Posterior cingulate gyrus (tissue), 11 donors: ENCODE measurements around the gene PDE6H.

Experiments used
- DNase-seq, 10 donors: peaks; one replicate each; pipeline versions ENCODE4 v3.0.0 to v3.0.0-alpha.2; 2020 to 2021; ENCODE audit warnings: mixed read lengths in 3 of 10
- intact Hi-C: fragments of 100-400 bp; cut with DNase I; formaldehyde crosslinking; loops from one replicate; pipeline ENCODE4 v1.15.1; 2023

Gene PDE6H

DNA sequence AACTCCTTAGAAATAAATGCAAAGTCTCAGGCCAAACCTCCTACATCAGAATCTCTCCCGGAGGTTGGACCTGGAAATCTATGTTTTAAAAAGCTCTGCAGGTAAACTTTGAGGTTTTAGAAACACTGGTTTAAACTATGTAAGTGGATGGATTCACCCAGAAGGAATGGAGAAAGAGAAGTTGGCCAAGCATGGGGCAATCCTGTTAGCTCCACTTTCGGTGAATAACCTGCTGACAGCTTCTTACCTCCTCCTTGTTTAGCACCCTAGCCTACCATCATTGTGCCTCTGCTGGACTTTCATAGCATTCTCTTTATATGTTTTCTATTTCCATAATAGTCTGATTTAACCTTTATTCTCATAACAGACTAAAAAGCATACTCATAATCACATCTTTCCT lies 8.4 kb upstream of the PDE6H start:
- intact Hi-C loops, result no loop called here
- no peak for DNase-seq

DNA sequence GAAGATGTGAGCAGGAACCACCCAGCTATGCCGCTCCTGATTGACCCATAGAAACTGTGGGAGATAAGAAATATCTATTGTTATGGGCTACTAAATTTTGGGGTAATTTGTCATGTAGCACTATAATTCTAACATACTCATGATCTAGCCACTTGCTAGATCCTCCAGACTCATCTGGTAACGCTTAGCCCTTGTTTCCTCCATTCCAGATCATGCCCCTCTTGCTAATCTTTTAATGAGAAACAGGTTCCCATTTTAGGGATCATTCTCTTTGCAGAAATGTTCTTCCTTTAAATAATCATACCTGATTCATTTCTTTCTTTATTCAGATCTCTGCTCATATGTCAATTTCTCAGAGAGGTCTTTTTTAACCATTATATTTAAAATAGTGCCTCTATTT lies 7.6 kb upstream of the PDE6H start:
- no peak for DNase-seq
- intact Hi-C loops, result no loop called here

DNA sequence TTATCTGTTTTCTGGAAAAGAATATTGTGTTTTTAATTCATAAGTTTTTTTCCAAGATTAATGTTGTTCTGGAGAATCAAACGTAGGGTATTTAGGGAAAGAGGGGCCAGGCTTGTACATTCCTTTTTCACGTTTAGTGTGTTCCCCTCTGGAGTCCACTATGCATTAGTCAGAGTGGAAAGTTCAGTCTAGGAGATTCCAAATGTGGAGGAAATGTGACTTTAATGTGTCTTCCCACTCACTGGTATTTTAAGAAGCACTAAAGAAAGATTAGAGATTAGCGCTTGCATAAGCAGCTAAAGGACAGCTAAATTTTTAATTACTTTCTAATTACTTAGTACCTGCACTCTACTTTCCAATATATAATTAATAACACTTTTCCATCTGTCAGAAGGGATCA lies 4.4 kb upstream of the PDE6H start:
- intact Hi-C loops, result no loop called here
- DNase-seq, result no peak

DNA sequence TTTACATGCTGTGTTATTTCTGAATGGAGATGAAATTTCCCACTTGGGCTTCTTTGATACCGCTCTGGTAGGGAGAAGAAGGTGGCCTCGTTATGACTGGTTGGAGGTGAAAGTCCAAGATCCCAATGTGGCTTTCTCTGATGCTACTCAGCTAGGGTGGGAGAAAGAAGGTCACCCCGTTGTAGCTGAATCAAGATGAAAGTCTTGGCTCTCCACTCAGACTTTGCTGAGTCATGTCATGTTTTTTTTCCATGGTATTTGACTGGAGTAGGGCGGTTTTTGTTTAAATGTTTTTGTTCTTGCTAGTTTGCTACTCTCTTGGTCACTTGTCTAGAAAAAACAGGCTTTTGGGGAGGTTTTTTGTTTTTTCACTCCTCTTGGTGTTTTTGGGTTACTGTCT lies 2.4 kb upstream of the PDE6H start:
- no peak for DNase-seq
- intact Hi-C loops, result no loop called here

DNA sequence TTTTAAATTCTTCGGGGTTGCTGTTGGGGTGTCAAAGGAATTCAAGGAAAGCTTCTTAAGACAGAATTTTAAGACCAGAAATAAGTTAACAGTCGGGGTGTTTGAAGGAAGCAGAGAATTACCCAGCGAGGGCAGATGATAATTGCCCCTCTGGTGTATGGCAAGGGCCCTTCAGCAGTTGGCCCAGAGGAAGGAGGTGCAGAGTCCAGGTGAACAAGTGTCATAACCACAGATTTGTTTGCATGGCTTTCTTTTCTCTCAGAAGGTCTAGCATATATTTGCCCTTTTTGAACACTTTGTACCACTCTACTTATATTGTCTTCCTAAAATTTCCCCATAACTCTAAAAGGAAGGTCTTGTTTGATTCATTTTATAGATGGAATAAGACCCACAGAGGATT lies 1.8 kb downstream of the PDE6H start:
- no peak for DNase-seq
- intact Hi-C loops, result no loop called here

DNA sequence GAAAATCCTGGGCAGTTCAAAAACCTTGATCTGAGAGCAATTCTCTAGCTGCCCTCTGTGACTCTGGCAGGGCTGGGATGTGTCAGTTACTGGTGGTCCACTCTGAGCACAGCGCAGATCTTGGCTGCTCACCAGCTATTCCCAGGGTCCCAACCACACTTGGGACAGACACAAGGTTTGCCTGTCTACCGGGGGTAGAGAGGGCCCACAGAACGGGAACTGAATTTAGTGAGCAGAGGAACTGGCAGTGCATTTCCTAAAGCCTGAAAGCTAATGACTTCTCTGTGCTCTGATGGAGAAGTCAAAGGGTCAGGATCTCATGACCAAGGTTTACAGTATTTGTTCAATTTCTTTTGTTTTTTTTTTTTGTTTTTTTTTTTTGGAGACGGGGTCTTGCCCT lies 2.6 kb downstream of the PDE6H start:
- intact Hi-C loops, result no loop called here
- DNase-seq, result no peak

DNA sequence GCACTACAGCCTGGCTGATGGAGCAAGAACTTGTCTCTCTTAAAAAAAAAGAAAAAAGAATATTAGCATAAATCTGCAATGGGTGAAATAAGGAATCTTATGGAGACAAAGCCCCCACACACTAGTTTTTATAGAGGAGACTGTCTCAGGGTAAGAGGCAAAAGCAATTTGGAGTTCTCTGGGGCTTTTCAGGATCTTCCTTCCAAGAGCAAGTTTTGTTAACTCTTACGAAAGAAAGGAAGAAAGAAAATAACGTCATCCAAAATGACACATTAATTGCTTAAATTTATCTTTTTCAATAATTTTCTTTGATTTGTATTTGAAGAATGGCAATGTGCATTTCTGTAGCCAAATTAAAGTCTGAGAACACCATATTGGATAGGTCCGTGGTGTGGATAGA lies 3.8 kb downstream of the PDE6H start:
- intact Hi-C loops, result no loop called here
- no peak for DNase-seq

DNA sequence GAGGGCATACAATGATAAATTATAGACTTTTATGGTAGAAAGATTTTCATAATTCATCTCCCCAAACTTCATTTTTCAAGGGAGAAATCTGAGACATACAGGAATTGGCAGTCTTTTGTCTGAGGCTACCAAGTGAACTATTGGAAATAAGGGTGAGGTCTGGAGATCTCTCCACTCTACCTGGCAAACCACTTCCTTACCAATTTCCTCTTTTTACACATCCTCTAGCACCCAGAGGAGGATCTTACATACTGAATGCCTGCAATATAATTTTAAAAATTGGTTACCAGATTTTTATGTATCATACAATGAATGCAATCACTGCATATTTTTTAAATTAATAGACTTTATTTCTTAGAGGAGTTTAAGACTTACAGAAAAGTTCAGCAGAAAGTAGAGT lies 6.6 kb downstream of the PDE6H start:
- intact Hi-C loops, result no loop called here
- DNase-seq, result no peak

DNA sequence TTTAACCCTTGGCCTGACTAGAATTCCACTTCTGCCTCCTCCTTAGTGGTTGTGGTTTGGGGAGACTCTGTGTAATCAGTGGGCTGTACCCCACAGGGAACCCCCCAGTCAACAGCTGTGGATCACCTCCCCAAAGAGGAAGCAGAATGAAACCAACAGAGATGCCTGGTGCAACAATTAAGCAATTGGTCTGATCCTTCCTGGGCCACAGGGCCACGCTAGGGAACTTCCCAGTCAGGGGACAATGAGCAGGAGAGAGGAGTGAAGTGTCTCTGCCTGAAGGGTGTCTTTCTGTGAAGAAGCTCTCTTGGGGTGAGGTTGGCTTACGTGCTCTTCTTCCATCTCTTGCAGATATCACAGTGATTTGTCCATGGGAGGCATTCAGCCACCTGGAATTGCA lies 8.2 kb downstream of the PDE6H start:
- no peak for DNase-seq
- intact Hi-C loops, result no loop called here

DNA sequence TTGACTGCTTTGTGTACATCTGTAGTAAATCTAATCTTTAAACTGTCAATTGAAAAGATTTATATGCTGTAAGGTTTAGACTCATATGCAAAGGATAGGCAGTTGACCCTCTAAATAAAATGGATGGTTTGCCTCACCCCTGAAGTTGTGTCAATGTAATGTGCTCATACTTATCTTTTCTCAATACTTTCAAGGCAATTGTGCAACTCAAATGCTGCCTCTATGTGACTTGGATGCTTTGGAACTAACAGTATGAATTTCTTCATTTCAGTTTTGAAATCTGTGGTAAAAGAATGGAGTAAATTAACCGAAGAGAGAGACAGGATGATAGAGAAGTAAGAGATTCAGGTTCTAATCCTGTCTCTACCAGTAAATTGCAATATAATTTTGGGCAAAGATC lies 9.7 kb downstream of the PDE6H start:
- intact Hi-C loops, result no loop called here
- no peak for DNase-seq

DNA sequence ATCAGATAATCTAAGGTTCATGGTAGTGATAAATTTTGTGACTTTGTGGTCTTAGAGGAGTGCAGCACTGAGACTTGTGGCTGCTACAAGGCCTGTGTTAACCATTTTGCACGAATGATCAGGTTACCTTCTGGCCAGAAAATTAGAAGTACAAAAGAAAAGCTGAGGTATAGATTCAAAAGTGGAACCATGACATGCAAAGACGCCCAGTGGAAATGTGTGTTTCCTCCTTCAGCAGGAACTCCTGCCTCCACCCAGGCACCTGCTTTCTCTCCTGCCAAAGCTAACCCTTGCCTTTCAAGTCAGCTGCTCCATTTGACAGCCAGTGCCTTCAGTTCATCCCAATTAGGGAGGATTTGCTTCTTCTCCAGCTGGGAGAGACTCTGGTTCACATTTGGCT lies 10.1 kb downstream of the PDE6H start:
- intact Hi-C loops, result no loop called here
- no peak for DNase-seq

DNA sequence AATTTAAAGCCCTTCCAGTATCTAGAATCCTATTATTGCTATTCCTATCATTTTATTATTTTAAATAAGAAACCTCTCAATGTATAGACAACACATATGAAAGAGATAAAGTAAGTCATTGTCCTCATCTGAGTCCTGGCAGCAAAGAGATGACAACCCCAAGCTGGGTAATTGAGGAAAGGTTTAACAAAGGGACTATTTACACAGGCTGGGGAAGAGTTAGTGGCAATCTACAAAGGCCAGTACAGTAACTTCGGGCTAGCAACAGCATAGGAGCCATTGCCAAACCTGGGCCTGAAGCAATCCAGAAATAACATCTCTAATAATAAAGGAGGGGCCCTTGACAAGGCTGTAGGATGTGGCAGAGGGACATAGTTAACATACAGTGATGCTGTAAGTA lies 11.2 kb downstream of the PDE6H start:
- intact Hi-C loops, result no loop called here
- no peak for DNase-seq

DNA sequence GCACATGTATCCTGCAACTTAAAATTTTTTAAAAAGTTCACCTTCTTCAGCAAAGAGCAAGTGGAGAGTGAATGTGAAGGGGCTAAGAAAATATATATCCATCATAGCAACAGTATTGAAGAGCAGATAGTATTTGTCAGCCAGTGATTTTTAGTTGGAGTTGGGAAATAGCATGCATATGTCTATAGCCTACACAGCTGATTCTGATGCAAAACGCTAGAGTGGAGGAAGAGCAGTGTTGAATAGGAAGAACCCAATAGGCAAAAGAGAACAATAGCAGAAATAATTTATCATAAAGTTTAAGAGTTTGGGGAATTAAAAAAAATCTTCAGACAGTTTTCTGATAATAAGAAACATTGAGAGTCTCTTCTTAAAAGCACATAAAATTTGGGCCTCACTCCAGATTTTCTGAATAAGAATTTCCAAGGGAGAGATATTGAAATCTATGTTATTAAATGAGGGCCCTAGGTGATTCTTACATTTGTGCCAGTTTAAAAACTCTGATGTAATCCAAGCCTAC lies 12.0 kb downstream of the PDE6H start:
- DNase-seq, result no peak
- intact Hi-C loops, result no loop called here

DNA sequence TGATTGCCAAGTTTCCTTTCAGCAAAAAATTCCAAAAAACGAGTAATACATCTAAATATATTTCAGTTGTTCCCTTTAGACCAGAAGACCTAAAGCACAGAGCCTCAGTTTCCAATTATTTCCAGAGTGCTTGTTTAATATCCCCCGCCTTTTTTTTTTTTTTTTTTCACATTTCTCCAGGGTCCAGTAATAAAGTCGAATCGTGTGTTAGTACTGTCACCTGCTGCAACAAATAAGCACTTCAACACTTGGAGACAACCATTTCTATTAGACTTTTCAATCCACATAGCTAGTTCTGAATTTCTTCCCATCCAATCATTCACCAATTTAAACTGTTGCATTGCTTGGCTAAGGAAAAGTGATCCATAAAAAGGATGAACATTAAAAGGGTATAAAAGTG lies 13.6 kb downstream of the PDE6H start:
- DNase-seq, result no peak
- intact Hi-C loops, result no loop called here

DNA sequence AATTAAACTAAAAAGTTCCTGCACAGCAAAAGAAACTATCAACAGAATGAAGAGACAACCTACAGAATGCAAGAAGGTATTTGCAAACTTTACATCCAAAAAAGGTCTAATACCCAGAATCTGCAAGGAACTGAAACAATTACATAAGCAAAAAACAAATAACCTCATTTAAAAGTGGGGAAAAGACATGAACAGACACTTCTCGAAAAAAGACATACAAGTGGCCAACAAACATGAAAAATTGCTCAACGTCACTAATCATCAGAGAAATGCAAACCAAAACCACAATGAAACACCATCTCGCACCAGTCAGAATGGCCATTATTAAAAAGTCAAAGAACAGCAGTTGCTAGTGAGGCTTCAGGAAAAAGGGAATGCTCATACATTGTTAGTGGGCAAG lies 15.2 kb downstream of the PDE6H start:
- DNase-seq, result no peak
- intact Hi-C loops, result no loop called here

DNA sequence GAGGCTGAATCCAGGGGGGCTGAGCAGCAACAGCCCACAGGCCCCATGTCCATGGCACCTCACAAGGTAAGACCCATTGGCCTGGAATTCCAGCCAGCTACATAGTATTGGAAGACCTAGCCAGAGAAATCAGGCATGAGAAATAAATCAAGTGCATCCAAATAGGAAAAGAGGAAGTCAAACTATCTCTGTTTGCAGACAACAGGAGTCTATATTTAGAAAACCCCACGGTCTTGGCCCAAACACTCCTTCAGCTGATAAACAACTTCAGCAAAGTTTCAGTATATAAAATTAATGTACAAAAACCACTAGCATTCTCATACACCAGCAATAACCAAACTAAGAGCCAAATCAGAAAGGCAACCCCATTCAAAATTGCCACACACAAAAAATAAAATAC lies 16.9 kb downstream of the PDE6H start:
- intact Hi-C loops, result loop anchor here (10.0 kb wide), 1 partner anchor 355 kb away; no protein-coding TSS in a partner anchor
- DNase-seq, result no peak

DNA sequence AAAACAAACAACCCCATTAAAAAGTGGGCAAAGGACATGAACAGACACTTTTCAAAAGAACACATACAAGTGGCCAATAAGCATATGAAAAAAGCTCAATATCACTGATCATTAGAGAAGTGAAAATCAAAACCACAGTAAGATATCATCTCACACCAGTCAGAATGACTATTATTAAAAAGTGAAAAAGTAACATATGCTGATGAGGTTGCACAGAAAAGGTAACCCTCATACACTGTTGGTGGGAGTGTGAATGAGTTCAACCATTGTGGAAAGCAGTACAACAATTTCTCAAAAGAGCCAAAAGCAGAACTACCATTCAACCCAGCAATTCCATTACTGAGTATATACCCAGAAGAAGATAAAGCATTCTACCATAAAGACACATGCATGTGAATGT lies 18.2 kb downstream of the PDE6H start:
- intact Hi-C loops, result loop anchor here (10.0 kb wide), 1 partner anchor 356 kb away; no protein-coding TSS in a partner anchor
- no peak for DNase-seq

DNA sequence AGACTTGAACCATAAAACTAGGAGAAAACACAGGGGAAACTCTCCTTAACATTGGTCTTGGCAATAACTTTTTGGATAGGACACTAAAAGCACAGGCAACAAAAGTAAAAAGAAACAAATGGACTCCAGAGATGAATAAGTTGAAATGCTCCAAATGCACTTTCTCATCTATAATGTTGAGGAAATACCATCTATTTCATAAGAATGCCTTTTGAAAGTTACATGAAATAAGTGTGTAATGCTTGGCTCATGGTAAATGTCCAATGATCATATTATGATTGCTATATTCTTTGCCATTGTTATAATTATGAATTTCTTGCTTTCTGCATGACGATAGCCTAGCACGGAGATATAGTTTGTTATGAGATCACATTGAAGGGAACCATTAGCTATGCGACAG lies 19.8 kb downstream of the PDE6H start:
- DNase-seq, result no peak
- intact Hi-C loops, result loop anchor here (10.0 kb wide), 1 partner anchor 358 kb away; no protein-coding TSS in a partner anchor

DNA sequence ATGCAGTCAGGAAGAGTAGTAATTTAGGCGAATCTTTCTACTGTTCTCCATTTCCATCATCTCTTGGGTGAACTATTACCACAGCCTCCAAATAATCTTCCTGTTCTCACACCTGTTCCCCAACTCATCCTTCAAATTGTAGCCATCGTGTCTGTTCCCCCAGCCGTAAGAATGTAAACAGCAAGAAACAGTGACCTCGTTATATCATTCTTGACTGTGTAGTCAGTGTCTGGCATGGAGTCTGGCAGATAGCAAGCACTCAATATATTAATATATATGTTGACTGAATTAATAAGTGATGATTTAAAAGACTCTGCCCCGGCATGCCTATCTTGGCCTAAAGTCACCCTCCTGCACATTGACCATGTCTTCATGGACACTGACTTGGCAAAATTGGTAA lies 20.3 kb downstream of the PDE6H start:
- intact Hi-C loops, result loop anchor here (10.0 kb wide), 1 partner anchor 358 kb away; no protein-coding TSS in a partner anchor
- no peak for DNase-seq

DNA sequence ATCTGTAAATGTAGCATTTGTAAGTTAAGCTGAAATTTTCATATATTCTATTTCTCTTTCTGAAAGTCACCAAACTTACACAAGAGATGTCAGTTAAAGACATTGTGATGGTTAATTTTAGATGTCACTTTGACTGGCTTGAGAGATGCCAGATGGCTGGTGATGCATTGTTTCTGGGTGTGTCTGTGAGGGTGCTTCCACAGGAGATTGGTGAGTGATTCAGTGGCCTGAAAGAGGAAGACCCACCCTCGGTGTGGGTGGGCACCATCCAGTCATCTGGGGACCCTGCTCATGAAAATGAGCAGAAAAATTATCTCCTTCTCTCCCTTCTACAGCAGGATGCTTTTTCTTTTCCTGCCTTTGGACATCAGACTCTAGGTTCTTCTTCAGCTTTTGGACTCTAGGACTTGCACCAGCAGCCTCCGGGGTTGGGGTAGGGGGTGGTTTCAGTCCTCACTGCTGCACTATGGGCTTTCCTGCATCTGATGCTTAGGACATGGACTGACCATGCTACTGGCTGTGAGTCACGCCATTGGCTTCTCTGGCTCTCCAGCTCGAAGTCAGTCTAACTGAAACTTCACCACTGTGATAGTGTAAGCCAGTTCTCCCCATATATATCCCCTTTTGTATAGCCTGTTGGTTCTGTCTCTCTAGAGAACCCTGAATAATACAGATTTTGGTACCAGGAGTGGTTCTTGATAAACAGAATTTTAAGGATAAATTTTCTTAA lies 20.9 kb downstream of the PDE6H start:
- DNase-seq, result no peak
- intact Hi-C loops, result loop anchor here (10.0 kb wide), 1 partner anchor 359 kb away; no protein-coding TSS in a partner anchor

DNA sequence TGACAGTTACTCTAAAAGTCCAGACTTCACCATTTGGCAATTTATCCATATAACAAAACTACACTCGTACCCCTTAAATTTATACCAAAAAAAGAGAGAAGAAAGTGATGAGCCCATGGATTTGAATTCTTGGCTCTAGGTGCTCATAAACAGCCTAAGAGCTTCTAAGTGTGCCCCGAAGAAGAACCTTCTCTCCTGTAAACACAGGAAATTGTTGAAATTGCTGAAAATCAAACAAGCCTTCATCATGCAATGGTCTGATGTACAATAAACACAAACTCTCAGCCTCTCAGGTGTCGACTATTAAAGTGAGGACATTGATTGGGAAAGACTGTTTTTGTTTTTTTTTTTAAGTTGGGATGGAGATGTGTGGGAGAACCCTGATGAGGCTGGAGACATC lies 21.8 kb downstream of the PDE6H start:
- no peak for DNase-seq
- intact Hi-C loops, result loop anchor here (1.0 to 10.0 kb wide), 4 partner anchors 149 to 360 kb away; no protein-coding TSS in a partner anchor
